GM12873 (cell line): ENCODE results near the gene HAUS5.

Experiments used
- TF ChIP-seq, protein P1 (sequence below): IDR thresholded peaks from 2 replicates; pipeline ENCODE4 v1.5.1; 2012; ENCODE audit warnings: low read depth, mild to moderate bottlenecking, moderate library complexity, low read length, control low read depth; ENCODE audit not compliant: insufficient read depth; ENCODE audit errors: missing control alignments

Gene HAUS5

GRCh38 chr19:35613574-35613973 lies 1.0 kb downstream of the HAUS5 start:
- TF ChIP-seq, protein P1, sequence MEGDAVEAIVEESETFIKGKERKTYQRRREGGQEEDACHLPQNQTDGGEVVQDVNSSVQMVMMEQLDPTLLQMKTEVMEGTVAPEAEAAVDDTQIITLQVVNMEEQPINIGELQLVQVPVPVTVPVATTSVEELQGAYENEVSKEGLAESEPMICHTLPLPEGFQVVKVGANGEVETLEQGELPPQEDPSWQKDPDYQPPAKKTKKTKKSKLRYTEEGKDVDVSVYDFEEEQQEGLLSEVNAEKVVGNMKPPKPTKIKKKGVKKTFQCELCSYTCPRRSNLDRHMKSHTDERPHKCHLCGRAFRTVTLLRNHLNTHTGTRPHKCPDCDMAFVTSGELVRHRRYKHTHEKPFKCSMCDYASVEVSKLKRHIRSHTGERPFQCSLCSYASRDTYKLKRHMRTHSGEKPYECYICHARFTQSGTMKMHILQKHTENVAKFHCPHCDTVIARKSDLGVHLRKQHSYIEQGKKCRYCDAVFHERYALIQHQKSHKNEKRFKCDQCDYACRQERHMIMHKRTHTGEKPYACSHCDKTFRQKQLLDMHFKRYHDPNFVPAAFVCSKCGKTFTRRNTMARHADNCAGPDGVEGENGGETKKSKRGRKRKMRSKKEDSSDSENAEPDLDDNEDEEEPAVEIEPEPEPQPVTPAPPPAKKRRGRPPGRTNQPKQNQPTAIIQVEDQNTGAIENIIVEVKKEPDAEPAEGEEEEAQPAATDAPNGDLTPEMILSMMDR: no peak

DNA sequence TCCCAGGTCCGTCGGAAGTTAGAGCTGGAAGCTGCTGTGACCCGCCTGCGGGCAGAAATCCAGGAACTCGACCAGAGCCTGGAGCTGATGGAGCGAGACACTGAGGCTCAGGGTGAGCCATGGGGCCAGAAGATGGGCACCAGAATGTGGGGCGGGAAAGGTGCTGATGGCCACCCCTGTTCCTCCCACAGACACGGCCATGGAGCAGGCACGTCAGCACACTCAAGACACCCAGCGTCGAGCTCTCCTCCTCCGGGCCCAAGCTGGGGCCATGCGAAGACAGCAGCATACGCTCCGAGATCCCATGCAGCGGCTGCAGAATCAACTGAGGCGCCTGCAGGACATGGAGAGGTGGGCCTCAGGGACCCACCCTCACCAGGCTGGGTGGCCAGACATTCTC lies 2.5 kb downstream of the HAUS5 start:
- TF ChIP-seq, protein P1: no peak

GRCh38 chr19:35618857-35619256 lies 6.3 kb downstream of the HAUS5 start:
- TF ChIP-seq, protein P1: no peak

DNA sequence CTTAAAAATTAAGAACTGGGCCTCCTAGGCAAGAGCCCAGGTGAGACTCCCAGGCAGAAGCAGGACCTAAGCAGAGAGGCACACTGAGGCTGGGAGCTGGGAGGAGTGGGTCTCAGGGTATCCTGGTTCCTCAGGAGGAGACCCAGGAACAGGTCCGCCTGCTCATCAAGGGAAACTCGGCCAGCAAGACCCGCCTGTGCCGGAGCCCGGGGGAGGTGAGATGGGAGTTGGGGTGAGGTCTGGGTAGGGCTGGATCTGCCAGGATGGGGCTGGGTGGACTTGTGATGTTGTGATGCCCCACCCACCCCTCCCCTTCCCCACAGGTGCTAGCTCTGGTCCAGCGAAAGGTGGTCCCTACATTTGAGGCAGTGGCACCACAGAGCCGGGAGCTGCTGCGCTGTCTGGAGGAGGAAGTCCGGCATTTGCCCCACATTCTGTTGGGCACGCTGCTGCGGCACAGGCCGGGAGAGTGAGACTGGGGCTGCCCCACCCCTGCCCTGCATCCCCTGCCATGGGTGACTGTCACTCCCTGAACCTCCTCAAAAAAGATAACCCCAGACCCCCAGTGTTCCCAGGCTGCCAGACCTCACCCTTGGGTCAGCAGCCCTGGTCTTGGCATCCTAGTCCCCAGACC lies 6.9 kb downstream of the HAUS5 start:
- TF ChIP-seq, protein P1: no peak

- TF ChIP-seq, protein P1: no peak
Observed at GRCh38 chr19:35620001-35620400, 7.5 kb downstream of the HAUS5 start.

DNA sequence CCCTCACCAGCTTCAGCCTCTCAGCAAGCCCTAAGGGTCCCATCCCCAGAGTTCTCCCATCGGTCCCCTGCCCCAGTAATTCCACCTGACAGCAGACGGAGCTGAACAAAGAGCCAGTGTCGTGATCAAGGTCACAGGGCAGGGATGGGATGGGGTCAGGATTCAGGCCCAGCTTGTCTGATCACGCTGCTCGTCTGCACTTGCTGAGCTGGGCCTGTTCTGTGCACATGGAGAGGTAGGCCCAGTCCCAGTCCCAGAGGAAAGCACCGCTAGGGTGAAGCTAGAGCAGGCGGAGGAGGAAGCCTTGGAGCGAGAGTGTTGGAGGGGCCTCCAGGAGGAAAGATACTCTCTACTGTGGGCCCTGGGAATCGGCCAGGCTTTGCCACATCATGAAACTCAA lies 9.2 kb downstream of the HAUS5 start:
- TF ChIP-seq, protein P1: no peak

- TF ChIP-seq, protein P1: no peak
Observed at GRCh38 chr19:35622750-35623149, 10.2 kb downstream of the HAUS5 start.
